Ascending aorta (tissue), 2 donors: ENCODE data around the gene ZFP69. TPM values are rescaled to one million over a fixed set of nuclear protein-coding genes. Genes with fewer than 3 reads are reported as not detected.

ENCODE experiments used
- DNase-seq, 2 donors: peaks; one replicate each; pipeline ENCODE4 v3.0.0-alpha.2; 2019; ENCODE audit warnings: low spot score in 2 of 2
- H3K27ac ChIP-seq, 2 donors: fragments of 200-600 bp; sonication (generic); one replicate each; pipeline ENCODE4 v1.5.1; 2016 to 2017; ENCODE audit warnings: mild to moderate bottlenecking in 1 of 2
- H3K27me3 ChIP-seq: fragments of 200-600 bp; sonication (generic); one replicate; pipeline ENCODE4 v1.5.1; 2017
- H3K36me3 ChIP-seq, 2 donors: fragments of 200-600 bp; sonication (generic); one replicate each; pipeline ENCODE4 v1.5.1; 2016
- H3K4me1 ChIP-seq, 2 donors: fragments of 200-600 bp; sonication (generic); one replicate each; pipeline ENCODE4 v1.5.1; 2016 to 2017; ENCODE audit warnings: mild to moderate bottlenecking in 1 of 2
- H3K4me3 ChIP-seq, 2 donors: fragments of 200-600 bp; sonication (generic); one replicate each; pipeline ENCODE4 v1.5.1; 2016 to 2017; ENCODE audit warnings: mild to moderate bottlenecking in 1 of 2
- H3K9me3 ChIP-seq, 2 donors: fragments of 200-600 bp; sonication (generic); one replicate each; pipeline ENCODE4 v1.5.1; 2016
- CTCF ChIP-seq, 3 experiments: fragments of 200-600 bp in 2 of 3; fragments of 450-650 bp in 1 of 3; sonication (generic) in 2 of 3; IDR thresholded peaks; one replicate each; pipeline ENCODE4 v1.5.1; 2016 to 2019; ENCODE audit warnings: antibody characterized with exemption in 3 of 3, mild to moderate bottlenecking in 1 of 3, moderate library complexity in 1 of 3
- intact Hi-C: fragments of 100-400 bp; cut with DNase I; formaldehyde crosslinking; loops from one replicate; pipeline ENCODE4 v1.15.1; 2023
- total RNA-seq: library from RNA; depleted of rRNA; stranded (reverse); fragments of >200 nt; gene quantifications from one replicate; pipeline ENCODE4 v1.1.0, GENCODE V29; 2016

ZFP69 gene
- total RNA-seq, 1 donor from 2014 or later = 2.8 TPM

GRCh38 chr1:40508375-40509341 is 31.6 kb downstream of the ZFP69 start, which contains the start of gene EXO5:
TSS of gene EXO5 (plus strand) at chr1:40508767. CDS start at chr1:40514545, 5,778 bp downstream.
- H3K36me3 ChIP-seq = no peaks in the 10 kb centered on the region

GRCh38 chr1:40519517-40519916 is 42.4 kb downstream of the ZFP69 start:
- H3K9me3 ChIP-seq = peaks cover 19 to 50% of the 10 kb centered on the region in 2 donors
- no peak for DNase-seq
- H3K4me1 ChIP-seq = no peaks in the 10 kb centered on the region
- H3K4me3 ChIP-seq = no peak overlapping the region
- intact Hi-C loops = no loop called here
- H3K27ac ChIP-seq = no peak overlapping the region
- TF ChIP-seq CTCF (IDR thresholded peaks at IDR 0.05) = no peak
- no peaks in the 10 kb centered on the region for H3K27me3 ChIP-seq
- peaks cover 9 to 11% of the 10 kb centered on the region in 2 donors for H3K36me3 ChIP-seq

More at GRCh38 chr1:40508375-40509341, 31.6 kb downstream of the ZFP69 start, which contains the start of gene EXO5:
- Histone ChIP-seq H3K27ac (peak within 1 kb of the TSS; percentile 64 to 78), H3K9me3 (peaks cover 0 to 5% of the 10 kb centered on the region in 2 donors), H3K4me1 (peaks cover 0 to 2% of the 10 kb centered on the region in 2 donors), H3K4me3 (peak within 1 kb of the TSS; percentile 72 to 96), H3K27me3 (no peaks in the 10 kb centered on the region)
- intact Hi-C loops = no loop called here
- TF ChIP-seq CTCF (IDR thresholded peaks at IDR 0.05) = no peak
- peak; percentile 16 to 86 for DNase-seq

- H3K4me3 ChIP-seq = peak overlapping the region; percentile 59 to 77
- H3K4me1 ChIP-seq = peaks cover 0 to 8% of the 10 kb centered on the region in 2 donors
- intact Hi-C loops = loop anchor here (1.0 to 5.0 kb wide), 2 partner anchors 54 to 136 kb away; partner anchors contain the start of genes RIMS3 and ZFP69
- H3K27ac ChIP-seq = peak overlapping the region; percentile 77 to 81
- no peak for DNase-seq
- H3K27me3 ChIP-seq = no peaks in the 10 kb centered on the region
- TF ChIP-seq CTCF (IDR thresholded peaks at IDR 0.05) = no peak
- H3K36me3 ChIP-seq = no peaks in the 10 kb centered on the region
- no peaks in the 10 kb centered on the region for H3K9me3 ChIP-seq
Observed at GRCh38 chr1:40530735-40531380, 53.8 kb downstream of the ZFP69 start.

GRCh38 chr1:40531381-40532061 is 54.4 kb downstream of the ZFP69 start, which contains the start of gene ZNF684:
TSS of gene ZNF684 (plus strand) at chr1:40531637. CDS start at chr1:40533167, 1,530 bp downstream.
- Histone ChIP-seq H3K9me3 (no peaks in the 10 kb centered on the region), H3K36me3 (no peaks in the 10 kb centered on the region), H3K27ac (peak within 1 kb of the TSS; percentile 77 to 81), H3K4me3 (peak within 1 kb of the TSS; percentile 59 to 77), H3K27me3 (no peaks in the 10 kb centered on the region), H3K4me1 (peaks cover 0 to 8% of the 10 kb centered on the region in 2 donors)
- DNase-seq = peak; percentile 63 to 94
- TF ChIP-seq CTCF (IDR thresholded peaks at IDR 0.05) = no peak
- intact Hi-C loops = loop anchor here (1.0 to 5.0 kb wide), 2 partner anchors 54 to 136 kb away; partner anchors contain the start of genes RIMS3 and ZFP69

DNA sequence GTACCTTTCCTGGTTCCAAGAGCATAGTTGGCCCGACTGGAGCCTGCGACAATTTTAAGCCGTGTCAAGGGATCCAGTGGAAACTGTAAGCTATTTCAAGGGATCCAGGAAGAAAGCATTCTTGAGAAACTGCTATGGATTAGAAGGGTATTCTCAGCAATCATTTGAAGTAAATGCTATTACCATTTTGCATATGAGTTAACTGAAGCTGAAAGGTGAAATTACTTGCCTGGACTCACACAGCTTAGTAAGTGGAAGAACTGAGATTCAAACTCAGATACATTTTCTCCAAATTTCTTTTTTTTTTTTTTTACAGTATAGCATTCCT is 54.9 kb downstream of the ZFP69 start:
- intact Hi-C loops = loop anchor here (5.0 kb wide), 1 partner anchor 135 kb away; the partner anchor contains the start of gene RIMS3
- no peak for DNase-seq
- H3K4me3 ChIP-seq = peak overlapping the region; percentile 59 to 77
- peaks cover 0 to 8% of the 10 kb centered on the region in 2 donors for H3K4me1 ChIP-seq
- TF ChIP-seq CTCF (IDR thresholded peaks at IDR 0.05) = no peak
- peak overlapping the region; percentile 77 to 81 for H3K27ac ChIP-seq
- no peaks in the 10 kb centered on the region for H3K9me3 ChIP-seq
- no peaks in the 10 kb centered on the region for H3K27me3 ChIP-seq
- no peaks in the 10 kb centered on the region for H3K36me3 ChIP-seq
